BJ (cell line): ENCODE data around the gene GOT1. TPM values are rescaled to one million over a fixed set of nuclear protein-coding genes. Genes with fewer than 3 reads are reported as not detected.

Experiments
- CTCF ChIA-PET: fragments of 350-600 bp; formaldehyde crosslinking; extraction: SDS; loops from one replicate; lab custom pipeline; 2021; ENCODE audit warnings: antibody characterized with exemption, inconsistent platforms; lab: Yijun Ruan, JAX
- POLR2A ChIA-PET: fragments of 300-600 bp; sonication (Branson Sonifier 250); formaldehyde crosslinking; extraction: SDS; loops from one replicate; lab custom pipeline; 2021; ENCODE audit warnings: antibody characterized with exemption; lab: Charles Lee
- DNase-seq: peaks from one replicate; pipeline ENCODE4 v3.0.0-alpha.2; 2011; ENCODE audit warnings: low read depth
- H3K27me3 ChIP-seq: 2 replicates; pipeline ENCODE4 v1.6.0; 2011; ENCODE audit warnings: low read length; ENCODE audit not compliant: control insufficient read depth, insufficient read depth
- H3K36me3 ChIP-seq: 2 replicates; pipeline ENCODE4 v1.5.1; 2011; ENCODE audit warnings: low read length; ENCODE audit not compliant: control insufficient read depth, insufficient read depth
- H3K4me3 ChIP-seq: 2 replicates; pipeline ENCODE4 v1.5.1; 2011; ENCODE audit warnings: low read depth, mild to moderate bottlenecking, control low read depth, low read length
- polyA plus RNA-seq: library from polyadenylated mRNA; depleted of rRNA; stranded (reverse); fragments of >200 nt; gene quantifications from 2 replicates; pipeline ENCODE4 v1.2.3, GENCODE V29; 2011
- TF ChIP-seq, protein P1 (sequence below): IDR thresholded peaks from 2 replicates; pipeline ENCODE4 v1.5.1; 2011; ENCODE audit warnings: low read depth, mild to moderate bottlenecking, control low read depth, inconsistent platforms, low read length, moderate library complexity; ENCODE audit not compliant: insufficient read depth

The GOT1 gene
- polyA plus RNA-seq, 1 experiment, result 41.4 TPM

DNA sequence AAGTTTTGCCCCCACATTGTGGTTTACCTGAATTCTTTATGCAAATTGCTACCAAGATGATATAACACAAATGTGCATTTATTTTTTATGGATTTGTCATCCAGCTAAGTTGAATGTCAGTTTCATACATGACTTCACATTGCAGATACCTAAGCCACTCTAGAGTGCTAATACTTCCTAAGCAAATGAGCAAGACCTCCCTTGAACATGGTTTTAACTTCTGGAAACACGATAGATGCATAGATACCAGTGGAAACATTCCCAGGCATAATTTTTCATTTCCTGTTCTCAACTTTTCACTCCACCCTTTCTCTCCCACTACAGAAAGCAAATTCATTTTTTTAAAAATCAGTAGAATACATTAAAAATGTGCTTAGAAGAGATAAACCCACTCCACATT lies 20.3 kb downstream of the GOT1 start:
- CTCF ChIA-PET, result interaction anchor here (0.8 to 1.2 kb wide), 2 partner anchors 26 to 27 kb away, joined by 3 read pairs; no protein-coding TSS in a partner anchor
- TF ChIP-seq, protein P1, sequence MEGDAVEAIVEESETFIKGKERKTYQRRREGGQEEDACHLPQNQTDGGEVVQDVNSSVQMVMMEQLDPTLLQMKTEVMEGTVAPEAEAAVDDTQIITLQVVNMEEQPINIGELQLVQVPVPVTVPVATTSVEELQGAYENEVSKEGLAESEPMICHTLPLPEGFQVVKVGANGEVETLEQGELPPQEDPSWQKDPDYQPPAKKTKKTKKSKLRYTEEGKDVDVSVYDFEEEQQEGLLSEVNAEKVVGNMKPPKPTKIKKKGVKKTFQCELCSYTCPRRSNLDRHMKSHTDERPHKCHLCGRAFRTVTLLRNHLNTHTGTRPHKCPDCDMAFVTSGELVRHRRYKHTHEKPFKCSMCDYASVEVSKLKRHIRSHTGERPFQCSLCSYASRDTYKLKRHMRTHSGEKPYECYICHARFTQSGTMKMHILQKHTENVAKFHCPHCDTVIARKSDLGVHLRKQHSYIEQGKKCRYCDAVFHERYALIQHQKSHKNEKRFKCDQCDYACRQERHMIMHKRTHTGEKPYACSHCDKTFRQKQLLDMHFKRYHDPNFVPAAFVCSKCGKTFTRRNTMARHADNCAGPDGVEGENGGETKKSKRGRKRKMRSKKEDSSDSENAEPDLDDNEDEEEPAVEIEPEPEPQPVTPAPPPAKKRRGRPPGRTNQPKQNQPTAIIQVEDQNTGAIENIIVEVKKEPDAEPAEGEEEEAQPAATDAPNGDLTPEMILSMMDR, result no peak

DNA sequence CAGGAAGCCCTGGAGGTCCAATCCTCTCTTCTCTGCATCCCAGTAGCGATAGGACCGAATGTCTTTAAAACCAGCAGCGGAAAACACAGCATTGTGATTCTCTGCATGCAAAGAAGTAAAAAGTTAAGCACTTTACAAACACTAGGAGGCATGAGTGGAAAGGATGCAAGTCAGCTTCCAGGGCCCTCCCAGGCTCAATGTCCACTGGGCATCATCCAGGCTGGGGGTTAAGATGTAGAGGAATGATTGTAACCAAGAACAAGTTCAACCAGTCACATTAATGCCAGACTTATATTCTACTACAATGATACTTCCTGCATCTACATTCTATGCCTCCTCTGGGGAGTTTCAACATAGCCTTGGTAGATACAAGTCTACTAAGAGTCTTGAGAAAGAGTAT lies 24.3 kb downstream of the GOT1 start:
- CTCF ChIA-PET, result no interaction called here
- TF ChIP-seq, protein P1, result no peak
- Histone ChIP-seq H3K4me3 (no peak overlapping the region), H3K27me3 (no peaks in the 10 kb centered on the region), H3K36me3 (peaks cover 11% of the 10 kb centered on the region)
- no peak for DNase-seq
- POLR2A ChIA-PET, result no interaction called here

More for the DNA sequence above, 20.3 kb downstream of the GOT1 start:
- H3K4me3 ChIP-seq, result no peak overlapping the region
- POLR2A ChIA-PET, result no interaction called here
- no peak for DNase-seq
- peaks cover 5% of the 10 kb centered on the region for H3K36me3 ChIP-seq
- H3K27me3 ChIP-seq, result no peaks in the 10 kb centered on the region

DNA sequence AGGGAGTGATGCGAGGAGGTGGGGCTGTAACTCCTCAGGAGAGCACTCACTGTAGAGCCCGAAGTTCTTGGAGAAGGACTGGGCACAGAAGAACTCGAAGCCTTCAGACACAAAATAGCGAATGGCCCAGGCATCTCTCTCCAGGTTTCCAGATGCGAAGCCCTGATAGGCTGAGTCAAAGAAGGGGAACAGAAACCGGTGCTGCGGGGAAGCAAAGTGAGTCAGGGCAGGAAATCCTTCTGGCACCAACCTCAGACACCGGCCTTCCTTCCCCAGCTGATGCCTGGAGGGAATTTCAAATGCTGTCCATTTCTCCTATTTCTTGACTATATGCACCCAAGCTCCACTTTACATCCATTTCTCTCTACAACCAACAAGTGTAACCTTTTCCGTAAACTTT lies 26.8 kb downstream of the GOT1 start:
- ChIA-PET CTCF (interaction anchor here (1.5 to 2.3 kb wide), 3 partner anchors 8 to 208 kb away, joined by 7 to 10 read pairs (median 8); no protein-coding TSS in a partner anchor), POLR2A (no interaction called here)
- Histone ChIP-seq H3K4me3 (no peak overlapping the region), H3K36me3 (peaks cover 12% of the 10 kb centered on the region), H3K27me3 (no peaks in the 10 kb centered on the region)
- TF ChIP-seq, protein P1, result no peak
- no peak for DNase-seq

DNA sequence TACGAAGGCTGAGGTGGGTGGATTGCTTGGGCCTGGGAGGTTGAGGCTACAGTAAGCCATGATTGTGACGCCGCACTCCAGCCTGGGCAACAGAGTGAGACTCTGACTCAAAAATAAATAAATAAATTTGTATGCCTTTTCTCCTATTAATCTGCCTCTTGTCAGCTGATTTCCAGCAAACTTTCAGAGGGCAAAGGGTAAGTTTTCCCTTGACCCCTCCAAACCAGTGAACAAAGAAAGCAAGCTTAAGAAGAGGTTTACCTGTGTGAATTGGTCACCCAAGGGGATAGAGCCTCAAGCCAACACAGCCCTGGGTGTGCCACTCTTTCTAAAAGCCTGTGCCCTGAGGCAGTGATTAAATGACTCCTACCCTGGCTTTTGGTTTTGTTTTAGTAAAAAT lies 30.8 kb downstream of the GOT1 start:
- ChIA-PET CTCF (interaction anchor here (1.4 kb wide), 1 partner anchor 36 kb away, joined by 3 read pairs; no protein-coding TSS in a partner anchor), POLR2A (no interaction called here)
- TF ChIP-seq, protein P1, result no peak
- peaks cover 6% of the 10 kb centered on the region for H3K36me3 ChIP-seq
- no peak for DNase-seq
- H3K27me3 ChIP-seq, result no peaks in the 10 kb centered on the region
- no peak overlapping the region for H3K4me3 ChIP-seq

DNA sequence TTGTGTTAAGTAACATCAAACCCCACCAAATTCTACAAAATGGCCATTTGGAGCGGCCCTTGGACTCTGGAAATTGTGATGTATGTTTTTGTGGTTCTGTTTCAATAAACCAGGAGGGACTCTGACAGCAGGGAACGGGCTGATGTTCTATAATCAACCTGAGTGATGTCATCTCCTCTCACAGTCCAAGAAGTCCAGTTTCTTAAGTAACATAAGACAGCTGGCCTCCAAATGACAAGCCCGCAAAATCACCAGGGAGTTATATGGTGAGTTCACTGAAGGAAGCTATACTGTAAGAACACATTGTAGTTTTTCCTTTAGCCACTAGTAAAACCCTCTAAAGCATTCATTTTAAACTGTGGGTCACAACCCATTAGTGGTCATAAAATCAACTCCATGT lies 34.0 kb downstream of the GOT1 start:
- Histone ChIP-seq H3K36me3 (peaks cover 3% of the 10 kb centered on the region), H3K27me3 (no peaks in the 10 kb centered on the region), H3K4me3 (no peak overlapping the region)
- TF ChIP-seq, protein P1, result no peak
- DNase-seq, result no peak
- CTCF ChIA-PET, result interaction anchor here (0.8 to 1.5 kb wide), 2 partner anchors 34 to 40 kb away, joined by 3 read pairs; partner anchors contain the start of gene GOT1
- POLR2A ChIA-PET, result no interaction called here
